B cell (primary cell): ENCODE data around the gene PLEKHS1. TPM values are rescaled to one million over a fixed set of nuclear protein-coding genes. Genes with fewer than 3 reads are reported as not detected.

Source experiments
- ATAC-seq: fragments of 200-7000 bp; cut with Tn5 transposase; one replicate; pipeline ENCODE4 v1.10.0; 2021; ENCODE audit warnings: low read depth, mild to moderate bottlenecking, moderate number of reproducible peaks, moderate library complexity
- CTCF ChIA-PET: fragments of 350-600 bp; sonication (Branson Sonifier 250); formaldehyde crosslinking; loops from one replicate; lab custom pipeline; 2021; ENCODE audit warnings: antibody characterized with exemption, inconsistent platforms; lab: Charles Lee
- POLR2A ChIA-PET: fragments of 350-600 bp; sonication (Branson Sonifier 250); formaldehyde crosslinking; loops from one replicate; lab custom pipeline; 2021; ENCODE audit warnings: antibody characterized with exemption; lab: Charles Lee
- DNase-seq: peaks from one replicate; pipeline ENCODE4 v3.0.0; 2013
- H2AFZ ChIP-seq: 2 replicates; pipeline ENCODE4 v1.6.1; 2012; ENCODE audit warnings: mild to moderate bottlenecking, low read depth, low read length; ENCODE audit not compliant: insufficient read depth, poor library complexity, severe bottlenecking
- H3K27ac ChIP-seq, 2 donors: 1 replicate in 1 of 2; 2 replicates in 1 of 2; pipeline ENCODE4 v1.5.1; 2012 to 2013; ENCODE audit warnings: low read length in 2 of 2, mild to moderate bottlenecking in 2 of 2, moderate library complexity in 1 of 2
- H3K27me3 ChIP-seq, 4 experiments: fragments of 200-600 bp in 1 of 4; sonication (generic) in 1 of 4; replicated peaks in 1 of 4; 1 replicate in 2 of 4; 2 replicates in 2 of 4; pipeline versions ENCODE4 v1.6.1 to v1.7.0; 2013 to 2016; ENCODE audit warnings: low read length in 3 of 4, mild to moderate bottlenecking in 2 of 4, mixed read lengths in 1 of 4, moderate library complexity in 1 of 4; ENCODE audit not compliant: insufficient read depth in 4 of 4, control insufficient read depth in 3 of 4; ENCODE audit errors: control extremely low read depth in 1 of 4
- H3K36me3 ChIP-seq, 2 experiments: replicated peaks in 1 of 2; 1 replicate in 1 of 2; 2 replicates in 1 of 2; pipeline versions ENCODE4 v1.6.1 to v1.7.1; 2013; ENCODE audit warnings: low read length in 1 of 2; ENCODE audit not compliant: insufficient read depth in 2 of 2, control insufficient read depth in 1 of 2; ENCODE audit errors: control extremely low read depth in 1 of 2, extremely low read depth in 1 of 2
- H3K4me1 ChIP-seq, 2 donors: fragments of 200-600 bp in 1 of 2; sonication (generic) in 1 of 2; 1 replicate in 1 of 2; 2 replicates in 1 of 2; pipeline versions ENCODE4 v1.5.1 to v1.6.1; 2013 to 2017; ENCODE audit warnings: low read length in 2 of 2; ENCODE audit not compliant: control insufficient read depth in 2 of 2, insufficient read depth in 2 of 2
- H3K4me2 ChIP-seq: replicated peaks from 2 replicates; pipeline ENCODE3; 2012; ENCODE audit warnings: mild to moderate bottlenecking, low read depth, low read length; ENCODE audit not compliant: poor library complexity, severe bottlenecking
- H3K4me3 ChIP-seq, 5 experiments: fragments of 200-600 bp in 1 of 5; sonication (generic) in 1 of 5; 1 replicate in 3 of 5; 2 replicates in 2 of 5; pipeline versions ENCODE4 v1.5.1 to v1.7.0; 2011 to 2016; ENCODE audit warnings: low read length in 4 of 5, mild to moderate bottlenecking in 4 of 5, low read depth in 2 of 5, control low read depth in 1 of 5, moderate library complexity in 1 of 5; ENCODE audit not compliant: insufficient read depth in 1 of 5; ENCODE audit errors: control extremely low read depth in 1 of 5, extremely low read depth in 1 of 5
- H3K79me2 ChIP-seq: fragments of 200-600 bp; sonication (generic); one replicate; pipeline ENCODE4 v1.6.0; 2016; ENCODE audit warnings: low read length; ENCODE audit not compliant: control insufficient read depth, insufficient read depth
- H3K9ac ChIP-seq: fragments of 200-600 bp; sonication (generic); 2 replicates; pipeline ENCODE4 v1.6.1; 2017; ENCODE audit warnings: mild to moderate bottlenecking, low read length, moderate library complexity
- H3K9me3 ChIP-seq, 3 donors: one replicate each; pipeline versions ENCODE4 v1.6.1 to v1.7.1; 2013; ENCODE audit warnings: low read length in 2 of 3; ENCODE audit not compliant: control insufficient read depth in 2 of 3, insufficient read depth in 1 of 3; ENCODE audit errors: control extremely low read depth in 1 of 3
- H4K20me1 ChIP-seq: 2 replicates; pipeline ENCODE4 v1.6.0; 2012; ENCODE audit warnings: mild to moderate bottlenecking, low read length; ENCODE audit not compliant: insufficient read depth, control insufficient read depth, poor library complexity, severe bottlenecking
- H3K27ac Mint-ChIP-seq: one replicate; pipeline ENCODE4 v1.8.0; 2021; ENCODE audit warnings: mixed read lengths
- H3K27me3 Mint-ChIP-seq: one replicate; pipeline ENCODE4 v1.8.0; 2021; ENCODE audit warnings: mixed read lengths
- H3K4me1 Mint-ChIP-seq: one replicate; pipeline ENCODE4 v1.8.0; 2021; ENCODE audit warnings: mixed read lengths
- H3K4me3 Mint-ChIP-seq: one replicate; pipeline ENCODE4 v1.8.0; 2021; ENCODE audit warnings: mixed read lengths
- H3K9me3 Mint-ChIP-seq: one replicate; pipeline ENCODE4 v1.8.0; 2022; ENCODE audit warnings: mixed read lengths; ENCODE audit not compliant: insufficient read depth
- CTCF ChIP-seq: fragments of 200-600 bp; IDR thresholded peaks from one replicate; pipeline ENCODE4 v1.8.0; 2022; ENCODE audit warnings: antibody characterized with exemption, mild to moderate bottlenecking
- EZH2 ChIP-seq: IDR thresholded peaks from 2 replicates; pipeline ENCODE4 v1.6.1; 2012; ENCODE audit warnings: borderline replicate concordance, low read depth, mild to moderate bottlenecking, moderate library complexity, low read length; ENCODE audit not compliant: insufficient read depth, poor library complexity, severe bottlenecking
- WGBS: methylation state at CpG from one replicate; pipeline ENCODE4 v1.1.5; 2013; ENCODE audit warnings: missing lambda C conversion rate; ENCODE audit not compliant: insufficient coverage; 5-methylcytosine and 5-hydroxymethylcytosine counted together
- intact Hi-C: fragments of 100-400 bp; cut with micrococcal nuclease; formaldehyde crosslinking; loops from one replicate; pipeline ENCODE4 v1.10.0; 2022
- polyA plus RNA-seq: library from polyadenylated mRNA; depleted of rRNA; stranded (reverse); fragments of >200 nt; gene quantifications from 2 replicates; pipeline ENCODE4 v1.2.3, GENCODE V29; 2012
- total RNA-seq, 2 donors: library from RNA; stranded (reverse); fragments of 120-200 nt in 1 of 2; gene quantifications; 1 replicate in 1 of 2; 2 replicates in 1 of 2; pipeline versions ENCODE4 v1.2.3 to v1.2.4, GENCODE V29; 2013 to 2022

The PLEKHS1 gene
- total and polyA plus RNA-seq, 2 donors (not counting 1 experiment from before 2014, with no cell fraction given), result 0.09 TPM; not detected in 1

DNA sequence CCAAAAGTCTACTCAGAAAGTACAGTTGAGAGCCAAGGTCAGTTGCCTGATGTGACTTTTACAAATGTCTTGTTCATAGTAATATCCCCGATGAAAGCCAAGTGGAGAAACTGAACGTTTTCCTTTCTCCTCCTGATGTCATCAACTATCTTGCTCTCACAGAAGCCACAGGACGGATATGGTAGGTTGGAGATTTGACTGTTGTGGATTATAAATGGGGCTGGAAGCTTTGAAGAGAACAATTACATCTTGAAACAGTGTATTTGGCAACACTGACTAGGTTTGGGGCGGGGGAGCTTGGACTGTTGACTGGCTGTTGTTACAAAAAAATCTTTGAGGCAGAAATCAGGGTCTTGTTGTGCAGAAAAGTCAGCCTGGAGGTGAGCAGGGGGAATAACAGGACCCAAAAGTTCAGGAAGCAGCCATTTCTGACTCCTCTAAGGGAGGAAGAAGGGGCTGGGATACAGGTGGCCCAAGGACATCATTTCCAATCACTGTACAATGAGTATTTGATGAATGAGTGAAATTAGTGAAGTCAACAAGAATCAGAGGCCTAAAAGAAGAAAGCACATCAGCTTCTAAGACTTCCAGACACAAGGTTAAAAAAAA lies 24.3 kb downstream of the PLEKHS1 start:
- no peak overlapping the region for H3K4me3 ChIP-seq
- ChIA-PET POLR2A (no interaction called here), CTCF (no interaction called here)
- WGBS, result 67% methylated on average over 1 of the region's 4 CpGs
- H3K4me1 Mint-ChIP-seq, result no peaks in the 10 kb centered on the region
- peaks cover 0 to 4% (median under 1%) of the 10 kb centered on the region in 4 experiments for H3K27me3 ChIP-seq
- H3K27me3 Mint-ChIP-seq, result peaks cover 41% of the 10 kb centered on the region
- intact Hi-C loops, result no loop called here
- H3K27ac Mint-ChIP-seq, result no peak overlapping the region
- DNase-seq, result no peak
- no peaks in the 10 kb centered on the region for H3K9me3 ChIP-seq
- H3K79me2 ChIP-seq, result no peaks in the 10 kb centered on the region
- no peaks in the 10 kb centered on the region for H3K9me3 Mint-ChIP-seq
- ATAC-seq, result no peak
- H3K4me2 ChIP-seq, result no peak overlapping the region
- H3K9ac ChIP-seq, result no peak overlapping the region
- H3K4me3 Mint-ChIP-seq, result no peak overlapping the region
- H3K27ac ChIP-seq, result no peak overlapping the region
- no peaks in the 10 kb centered on the region for H3K36me3 ChIP-seq
- H2AFZ ChIP-seq, result no peak overlapping the region
- no peaks in the 10 kb centered on the region for H3K4me1 ChIP-seq
- no peaks in the 10 kb centered on the region for H4K20me1 ChIP-seq
- no peak for TF ChIP-seq CTCF
- TF ChIP-seq EZH2, result no peak

DNA sequence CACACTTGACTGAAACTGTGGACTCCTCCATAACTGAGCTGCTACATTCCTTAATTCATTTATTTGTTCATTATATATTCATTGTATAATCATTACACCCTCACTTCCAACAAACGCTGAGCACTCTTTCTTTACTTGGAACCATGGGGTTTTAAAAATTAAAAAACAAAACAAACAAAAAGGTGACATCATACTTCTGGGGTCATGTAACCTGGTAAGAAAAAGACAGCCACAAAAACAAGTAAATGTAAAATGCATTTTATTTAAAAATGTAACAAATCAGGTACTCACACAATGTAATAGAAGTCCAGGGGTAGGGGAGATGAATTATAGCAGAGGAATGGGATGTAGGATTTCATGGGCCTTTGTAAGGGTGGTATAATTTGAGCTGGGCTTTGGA lies 25.1 kb downstream of the PLEKHS1 start:
- no peak overlapping the region for H3K27ac ChIP-seq
- POLR2A ChIA-PET, result no interaction called here

More for the DNA sequence above, 25.1 kb downstream of the PLEKHS1 start:
- DNase-seq, result no peak
- no peak overlapping the region for H3K4me3 ChIP-seq
- no peak overlapping the region for H3K27ac Mint-ChIP-seq
- ATAC-seq, result no peak
- peaks cover 0 to 4% (median 0%) of the 10 kb centered on the region in 4 experiments for H3K27me3 ChIP-seq
- H3K36me3 ChIP-seq, result no peaks in the 10 kb centered on the region
- no peak overlapping the region for H3K9ac ChIP-seq
- no peak overlapping the region for H3K4me2 ChIP-seq
- H3K79me2 ChIP-seq, result no peaks in the 10 kb centered on the region
- intact Hi-C loops, result no loop called here
- no CpG with 5 or more reads among the region's 1 CpG for WGBS
- H2AFZ ChIP-seq, result no peak overlapping the region
- peaks cover 38% of the 10 kb centered on the region for H3K27me3 Mint-ChIP-seq
- CTCF ChIA-PET, result no interaction called here
- no peak overlapping the region for H3K4me3 Mint-ChIP-seq
- H3K9me3 ChIP-seq, result no peaks in the 10 kb centered on the region
- no peaks in the 10 kb centered on the region for H3K4me1 ChIP-seq
- no peaks in the 10 kb centered on the region for H4K20me1 ChIP-seq
- H3K4me1 Mint-ChIP-seq, result no peaks in the 10 kb centered on the region
- no peak for TF ChIP-seq CTCF
- TF ChIP-seq EZH2, result no peak
- H3K9me3 Mint-ChIP-seq, result no peaks in the 10 kb centered on the region
